ENCODE data around the gene MPP3.

MPP3 gene

DNA sequence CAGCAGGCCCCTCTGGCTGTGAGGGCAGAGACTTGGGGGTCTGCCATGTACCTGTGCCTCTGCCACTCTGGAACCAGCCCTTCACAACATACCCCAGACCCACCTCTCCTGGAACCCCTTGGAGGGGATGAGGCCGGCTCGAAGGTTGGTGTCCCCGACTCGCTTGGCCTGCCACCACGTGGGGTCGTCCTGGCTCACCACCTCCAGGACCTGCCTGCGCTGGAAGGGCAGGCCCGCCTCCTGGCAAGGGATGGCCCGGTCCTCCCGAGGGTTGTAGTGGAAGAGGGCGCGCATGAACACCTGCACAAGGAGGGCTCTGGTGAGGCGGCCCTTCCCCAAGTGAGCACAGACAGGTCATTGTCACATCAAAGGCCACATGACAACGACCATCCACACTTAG is 12.2 kb downstream of the MPP3 start:
- no peaks in the 10 kb centered on the region for H3K9me3 ChIP-seq (ENCODE audit: control insufficient read depth, low read length)
- no peaks in the 10 kb centered on the region for H3K36me3 ChIP-seq (ENCODE audit: control insufficient read depth, insufficient read depth, low read length)
- H3K27ac ChIP-seq (ENCODE audit: insufficient read depth, low read depth, low read length, poor library complexity, severe bottlenecking) = no peak overlapping the region
- no peak overlapping the region for H3K4me3 ChIP-seq (ENCODE audit: insufficient read depth, low read depth, low read length)
- 93 to 94% methylated on average over 14 of the region's 14 CpGs for WGBS, 2 experiments
- no peaks in the 10 kb centered on the region for H3K4me1 ChIP-seq (ENCODE audit: control insufficient read depth, insufficient read depth, low read length)
- no peaks in the 10 kb centered on the region for H3K27me3 ChIP-seq (ENCODE audit: control insufficient read depth, insufficient read depth, low read length, poor library complexity, severe bottlenecking)

DNA sequence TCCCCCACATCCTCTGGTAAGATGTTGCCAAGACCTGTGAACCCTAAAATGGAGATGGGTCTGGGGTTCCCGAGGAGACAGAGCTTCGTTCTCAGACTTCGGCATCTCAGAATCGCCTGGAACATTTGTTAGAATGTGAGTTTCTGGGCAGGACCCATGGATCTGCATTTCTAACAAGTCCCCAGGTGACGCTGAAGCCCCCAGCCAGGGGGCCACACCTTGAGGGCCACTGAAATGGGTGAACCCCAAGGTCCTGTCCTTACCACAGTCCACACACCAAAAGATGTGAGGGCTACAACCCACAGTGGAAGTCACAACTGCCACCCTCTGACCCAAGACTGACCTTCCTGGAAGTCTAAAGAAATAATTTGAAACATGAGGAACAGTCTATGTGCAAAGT is 14.0 kb downstream of the MPP3 start:
- H3K4me1 ChIP-seq (ENCODE audit: control insufficient read depth, insufficient read depth, low read length) = no peaks in the 10 kb centered on the region
- H3K36me3 ChIP-seq (ENCODE audit: control insufficient read depth, insufficient read depth, low read length) = no peaks in the 10 kb centered on the region
- H3K9me3 ChIP-seq (ENCODE audit: control insufficient read depth, low read length) = no peaks in the 10 kb centered on the region
- H3K27me3 ChIP-seq (ENCODE audit: control insufficient read depth, insufficient read depth, low read length, poor library complexity, severe bottlenecking) = no peaks in the 10 kb centered on the region
- no peak overlapping the region for H3K4me3 ChIP-seq (ENCODE audit: insufficient read depth, low read depth, low read length)
- no peak overlapping the region for H3K27ac ChIP-seq (ENCODE audit: insufficient read depth, low read depth, low read length, poor library complexity, severe bottlenecking)
- WGBS, 2 experiments = 93 to 97% methylated on average over 5 of the region's 5 CpGs

DNA sequence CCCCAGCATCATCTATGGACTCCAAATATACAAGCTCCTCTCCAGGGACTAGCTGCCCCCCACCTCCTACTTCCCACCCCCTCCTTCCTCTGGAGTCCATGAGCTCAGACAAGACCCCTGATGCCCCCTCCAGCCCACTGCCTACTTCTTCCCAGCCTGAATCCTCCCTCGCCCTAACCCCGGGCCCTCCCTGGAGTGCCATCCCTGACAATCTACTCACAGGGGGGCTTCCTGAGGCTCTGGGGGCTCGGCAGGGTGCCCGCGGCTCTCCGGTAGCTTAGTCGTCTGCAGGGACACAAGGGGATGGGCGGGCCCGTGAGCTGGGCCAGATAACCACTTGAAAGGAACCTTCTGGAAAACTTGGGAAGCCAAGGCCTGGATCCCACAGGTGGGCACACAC is 15.1 kb downstream of the MPP3 start:
- Histone ChIP-seq H3K4me1 (ENCODE audit: control insufficient read depth, insufficient read depth, low read length) (no peaks in the 10 kb centered on the region), H3K27ac (ENCODE audit: insufficient read depth, low read depth, low read length, poor library complexity, severe bottlenecking) (no peak overlapping the region), H3K9me3 (ENCODE audit: control insufficient read depth, low read length) (no peaks in the 10 kb centered on the region), H3K36me3 (ENCODE audit: control insufficient read depth, insufficient read depth, low read length) (no peaks in the 10 kb centered on the region), H3K27me3 (ENCODE audit: control insufficient read depth, insufficient read depth, low read length, poor library complexity, severe bottlenecking) (no peaks in the 10 kb centered on the region), H3K4me3 (ENCODE audit: insufficient read depth, low read depth, low read length) (no peak overlapping the region)
- 86 to 87% methylated on average over 9 of the region's 9 CpGs for WGBS, 2 experiments

- H3K4me1 ChIP-seq (ENCODE audit: control insufficient read depth, insufficient read depth, low read length) = no peaks in the 10 kb centered on the region
- no peak overlapping the region for H3K4me3 ChIP-seq (ENCODE audit: insufficient read depth, low read depth, low read length)
- H3K27me3 ChIP-seq (ENCODE audit: control insufficient read depth, insufficient read depth, low read length, poor library complexity, severe bottlenecking) = no peaks in the 10 kb centered on the region
- no peaks in the 10 kb centered on the region for H3K36me3 ChIP-seq (ENCODE audit: control insufficient read depth, insufficient read depth, low read length)
- no peak overlapping the region for H3K27ac ChIP-seq (ENCODE audit: insufficient read depth, low read depth, low read length, poor library complexity, severe bottlenecking)
- 93 to 94% methylated on average over 24 of the region's 24 CpGs for WGBS, 2 experiments
- no peaks in the 10 kb centered on the region for H3K9me3 ChIP-seq (ENCODE audit: control insufficient read depth, low read length)
These were observed 16.3 kb downstream of the MPP3 start for GRCh38 chr17:43816336-43817320.

DNA sequence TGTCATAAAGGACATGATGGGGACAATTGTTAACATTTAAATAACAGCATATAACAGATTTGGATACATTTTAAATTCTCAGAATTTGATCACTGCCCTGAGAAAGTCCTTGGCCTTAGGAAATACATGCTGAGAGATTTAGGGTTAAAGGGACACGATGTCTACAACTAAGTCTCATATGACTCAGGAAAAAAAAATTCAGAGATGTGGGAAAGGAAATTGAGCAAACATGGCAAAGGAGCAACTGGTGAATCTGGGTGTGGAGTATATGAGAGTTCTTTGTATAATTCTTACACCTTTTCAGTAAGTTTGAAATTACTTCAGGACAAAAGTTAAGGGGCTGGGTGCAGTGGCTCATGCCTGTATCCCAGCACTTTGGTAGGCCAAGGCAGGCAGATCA is 18.2 kb downstream of the MPP3 start:
- Histone ChIP-seq H3K27ac (ENCODE audit: insufficient read depth, low read depth, low read length, poor library complexity, severe bottlenecking) (no peak overlapping the region), H3K27me3 (ENCODE audit: control insufficient read depth, insufficient read depth, low read length, poor library complexity, severe bottlenecking) (no peaks in the 10 kb centered on the region), H3K9me3 (ENCODE audit: control insufficient read depth, low read length) (no peaks in the 10 kb centered on the region), H3K36me3 (ENCODE audit: control insufficient read depth, insufficient read depth, low read length) (peaks cover 4% of the 10 kb centered on the region), H3K4me1 (ENCODE audit: control insufficient read depth, insufficient read depth, low read length) (no peaks in the 10 kb centered on the region), H3K4me3 (ENCODE audit: insufficient read depth, low read depth, low read length) (no peak overlapping the region)
- WGBS, 2 experiments = 86 to 93% methylated on average over 1 of the region's 1 CpG

DNA sequence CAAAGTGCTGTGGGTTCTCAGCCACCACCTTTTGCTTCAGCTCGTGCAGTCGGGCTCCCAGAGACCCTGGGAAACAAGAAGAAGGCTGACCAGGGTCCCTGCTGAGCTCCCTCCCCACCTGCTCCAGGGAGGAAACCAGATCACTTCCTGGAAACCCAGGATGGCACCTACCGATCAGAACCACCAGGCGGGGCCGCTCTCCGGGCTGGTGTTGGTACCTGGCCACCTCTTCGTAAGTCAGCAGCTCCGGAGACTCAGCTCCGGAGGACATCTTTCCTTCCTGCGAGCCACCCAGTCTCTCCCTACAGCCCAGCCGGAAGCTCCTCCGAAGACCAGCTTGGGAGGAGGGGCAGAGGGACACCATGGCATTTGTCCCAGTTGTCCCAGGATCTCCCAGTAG is 18.9 kb downstream of the MPP3 start:
- Histone ChIP-seq H3K4me3 (ENCODE audit: insufficient read depth, low read depth, low read length) (no peak overlapping the region), H3K27ac (ENCODE audit: insufficient read depth, low read depth, low read length, poor library complexity, severe bottlenecking) (no peak overlapping the region), H3K36me3 (ENCODE audit: control insufficient read depth, insufficient read depth, low read length) (peaks cover 4% of the 10 kb centered on the region), H3K9me3 (ENCODE audit: control insufficient read depth, low read length) (no peaks in the 10 kb centered on the region), H3K27me3 (ENCODE audit: control insufficient read depth, insufficient read depth, low read length, poor library complexity, severe bottlenecking) (no peaks in the 10 kb centered on the region), H3K4me1 (ENCODE audit: control insufficient read depth, insufficient read depth, low read length) (no peaks in the 10 kb centered on the region)
- 85% methylated on average over 12 of the region's 12 CpGs for WGBS, 2 experiments

DNA sequence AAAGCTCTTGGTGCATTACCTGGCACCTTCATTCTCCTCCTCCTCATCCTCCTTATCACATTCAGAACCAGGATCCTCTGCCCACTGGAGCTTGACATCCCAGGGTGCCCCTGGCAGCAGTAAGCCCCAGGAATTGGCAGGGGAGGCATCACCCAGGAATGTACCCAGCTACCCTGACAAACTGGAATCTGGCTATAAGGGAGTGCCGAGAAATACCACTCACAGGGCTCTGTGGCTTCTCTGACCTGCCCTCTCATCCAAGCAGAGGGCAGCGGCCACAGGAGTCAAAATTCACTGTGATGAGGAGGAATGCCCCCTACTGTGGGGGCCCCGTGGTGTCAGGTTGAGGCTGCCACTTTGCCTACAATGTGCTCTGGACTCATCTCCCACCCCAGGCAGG is 19.6 kb downstream of the MPP3 start:
- Histone ChIP-seq H3K27me3 (ENCODE audit: control insufficient read depth, insufficient read depth, low read length, poor library complexity, severe bottlenecking) (no peaks in the 10 kb centered on the region), H3K4me1 (ENCODE audit: control insufficient read depth, insufficient read depth, low read length) (no peaks in the 10 kb centered on the region), H3K36me3 (ENCODE audit: control insufficient read depth, insufficient read depth, low read length) (peaks cover 4% of the 10 kb centered on the region), H3K4me3 (ENCODE audit: insufficient read depth, low read depth, low read length) (no peak overlapping the region), H3K9me3 (ENCODE audit: control insufficient read depth, low read length) (no peaks in the 10 kb centered on the region), H3K27ac (ENCODE audit: insufficient read depth, low read depth, low read length, poor library complexity, severe bottlenecking) (no peak overlapping the region)
- WGBS, 2 experiments = 84 to 85% methylated on average over 3 of the region's 3 CpGs

- Histone ChIP-seq H3K27me3 (ENCODE audit: control insufficient read depth, insufficient read depth, low read length, poor library complexity, severe bottlenecking) (no peaks in the 10 kb centered on the region), H3K9me3 (ENCODE audit: control insufficient read depth, low read length) (no peaks in the 10 kb centered on the region), H3K4me3 (ENCODE audit: insufficient read depth, low read depth, low read length) (no peak overlapping the region), H3K27ac (ENCODE audit: insufficient read depth, low read depth, low read length, poor library complexity, severe bottlenecking) (no peak overlapping the region), H3K4me1 (ENCODE audit: control insufficient read depth, insufficient read depth, low read length) (no peaks in the 10 kb centered on the region), H3K36me3 (ENCODE audit: control insufficient read depth, insufficient read depth, low read length) (peaks cover 4% of the 10 kb centered on the region)
- WGBS, 2 experiments = 92 to 95% methylated on average over 10 of the region's 10 CpGs
These were observed 20.3 kb downstream of the MPP3 start for GRCh38 chr17:43812396-43813265.

DNA sequence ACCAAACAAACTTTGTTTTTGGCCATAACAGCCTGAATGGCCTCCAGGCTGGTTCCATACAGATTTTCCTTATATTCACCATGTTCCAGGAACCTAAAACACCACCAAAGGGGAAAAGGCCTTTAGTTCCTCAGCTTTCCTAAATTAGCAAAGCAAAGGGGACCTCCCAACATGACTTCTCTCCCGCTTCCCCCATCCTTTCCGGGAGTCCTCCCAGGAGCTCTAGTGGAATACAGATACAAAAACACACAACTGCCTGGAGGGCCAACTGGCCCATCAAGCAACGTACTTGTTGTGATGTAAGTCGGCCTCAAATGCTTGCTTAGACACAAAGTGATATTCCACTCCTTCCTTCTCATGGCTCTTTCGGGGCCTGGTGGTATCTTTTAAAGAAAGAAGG is 22.1 kb downstream of the MPP3 start:
- no peaks in the 10 kb centered on the region for H3K4me1 ChIP-seq (ENCODE audit: control insufficient read depth, insufficient read depth, low read length)
- H3K27ac ChIP-seq (ENCODE audit: insufficient read depth, low read depth, low read length, poor library complexity, severe bottlenecking) = no peak overlapping the region
- H3K27me3 ChIP-seq (ENCODE audit: control insufficient read depth, insufficient read depth, low read length, poor library complexity, severe bottlenecking) = no peaks in the 10 kb centered on the region
- H3K36me3 ChIP-seq (ENCODE audit: control insufficient read depth, insufficient read depth, low read length) = peaks cover 4% of the 10 kb centered on the region
- H3K9me3 ChIP-seq (ENCODE audit: control insufficient read depth, low read length) = no peaks in the 10 kb centered on the region
- WGBS, 2 experiments = 76 to 78% methylated on average over 5 of the region's 5 CpGs
- H3K4me3 ChIP-seq (ENCODE audit: insufficient read depth, low read depth, low read length) = no peak overlapping the region

DNA sequence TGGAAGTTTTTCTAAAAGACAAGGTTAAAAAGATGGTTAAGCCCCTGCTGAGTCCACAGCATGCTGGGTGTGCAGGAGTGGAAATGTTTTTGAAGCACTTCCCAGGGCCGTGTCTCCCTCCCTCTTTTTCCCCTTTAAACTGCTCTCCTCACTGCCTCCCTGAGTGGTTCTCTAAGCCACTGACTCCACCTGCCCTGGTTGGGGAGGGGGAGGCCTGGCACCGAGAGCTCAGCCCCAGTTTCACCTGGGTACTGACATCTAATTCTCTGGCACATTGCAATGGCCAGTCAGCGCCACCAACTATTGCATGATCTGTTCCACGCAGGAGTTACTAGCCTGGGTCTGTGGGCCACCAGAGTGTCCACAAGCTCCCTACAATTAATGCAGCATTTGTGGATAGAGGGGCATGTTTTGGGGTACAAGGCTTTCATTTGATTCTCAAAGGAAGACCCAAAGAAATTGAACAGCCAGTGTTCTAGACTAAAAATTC is 22.7 kb downstream of the MPP3 start:
- Histone ChIP-seq H3K4me1 (ENCODE audit: control insufficient read depth, insufficient read depth, low read length) (no peaks in the 10 kb centered on the region), H3K9me3 (ENCODE audit: control insufficient read depth, low read length) (no peaks in the 10 kb centered on the region), H3K4me3 (ENCODE audit: insufficient read depth, low read depth, low read length) (no peak overlapping the region), H3K27ac (ENCODE audit: insufficient read depth, low read depth, low read length, poor library complexity, severe bottlenecking) (no peak overlapping the region), H3K27me3 (ENCODE audit: control insufficient read depth, insufficient read depth, low read length, poor library complexity, severe bottlenecking) (no peaks in the 10 kb centered on the region), H3K36me3 (ENCODE audit: control insufficient read depth, insufficient read depth, low read length) (peaks cover 4% of the 10 kb centered on the region)
- WGBS, 2 experiments = 85 to 87% methylated on average over 4 of the region's 4 CpGs

Data from ectodermal cell (in vitro differentiated cells).